Subcutaneous adipose tissue (tissue), 4 donors: ENCODE measurements around the gene MINK1. TPM values are rescaled to one million over a fixed set of nuclear protein-coding genes. Genes with fewer than 3 reads are reported as not detected.

Experiments used
- CTCF ChIP-seq: fragments of 450-650 bp; IDR thresholded peaks from one replicate; pipeline ENCODE4 v1.5.1; 2016; ENCODE audit warnings: low read depth, mild to moderate bottlenecking, control low read depth, antibody characterized with exemption, moderate library complexity
- total RNA-seq, 4 donors: library from RNA; depleted of rRNA; stranded (reverse); fragments of >200 nt; gene quantifications; one replicate each; pipeline ENCODE4 v1.1.0, GENCODE V29; 2016

The MINK1 gene
- total RNA-seq, 4 donors from 2014 or later: 12.9 to 61.0 (median 28.2) TPM

DNA sequence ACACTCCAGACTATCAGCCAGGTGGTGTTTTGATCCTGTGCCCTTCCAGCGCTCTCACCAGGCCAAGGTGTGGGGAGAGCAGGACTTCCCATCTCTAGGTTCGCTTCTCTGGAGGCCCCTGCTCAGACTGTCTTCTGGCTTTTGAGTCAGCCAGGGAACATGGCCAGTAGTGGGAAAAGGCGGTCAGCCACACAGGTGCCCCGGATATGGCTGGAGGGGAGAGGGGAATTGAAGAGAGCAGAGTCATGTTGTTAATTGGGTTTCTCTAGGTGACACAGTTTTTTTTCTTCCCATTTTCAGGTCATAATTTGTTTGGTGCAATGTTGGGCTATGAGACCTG is 1.5 kb downstream of the MINK1 start:
- no peak for TF ChIP-seq CTCF

DNA sequence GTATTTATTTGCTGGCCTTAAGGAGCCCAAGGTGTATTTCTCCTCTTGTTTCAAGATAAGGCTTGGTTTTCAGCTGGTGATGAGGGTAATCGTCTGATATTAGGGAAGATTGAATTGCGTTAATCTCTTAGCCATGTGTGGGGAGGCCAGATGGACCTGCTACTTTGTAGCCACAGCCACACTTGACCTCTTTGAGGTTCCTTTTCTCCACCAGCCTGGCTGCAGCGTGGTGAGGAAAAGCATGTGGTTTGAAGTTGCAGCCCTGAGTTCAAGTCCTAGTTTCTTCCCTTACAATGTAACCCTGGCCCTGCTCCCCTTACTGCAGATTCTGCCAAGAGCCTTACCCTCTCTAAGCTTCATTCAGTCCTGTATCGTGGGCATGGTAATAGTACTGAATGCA is 3.1 kb downstream of the MINK1 start:
- no peak for TF ChIP-seq CTCF

DNA sequence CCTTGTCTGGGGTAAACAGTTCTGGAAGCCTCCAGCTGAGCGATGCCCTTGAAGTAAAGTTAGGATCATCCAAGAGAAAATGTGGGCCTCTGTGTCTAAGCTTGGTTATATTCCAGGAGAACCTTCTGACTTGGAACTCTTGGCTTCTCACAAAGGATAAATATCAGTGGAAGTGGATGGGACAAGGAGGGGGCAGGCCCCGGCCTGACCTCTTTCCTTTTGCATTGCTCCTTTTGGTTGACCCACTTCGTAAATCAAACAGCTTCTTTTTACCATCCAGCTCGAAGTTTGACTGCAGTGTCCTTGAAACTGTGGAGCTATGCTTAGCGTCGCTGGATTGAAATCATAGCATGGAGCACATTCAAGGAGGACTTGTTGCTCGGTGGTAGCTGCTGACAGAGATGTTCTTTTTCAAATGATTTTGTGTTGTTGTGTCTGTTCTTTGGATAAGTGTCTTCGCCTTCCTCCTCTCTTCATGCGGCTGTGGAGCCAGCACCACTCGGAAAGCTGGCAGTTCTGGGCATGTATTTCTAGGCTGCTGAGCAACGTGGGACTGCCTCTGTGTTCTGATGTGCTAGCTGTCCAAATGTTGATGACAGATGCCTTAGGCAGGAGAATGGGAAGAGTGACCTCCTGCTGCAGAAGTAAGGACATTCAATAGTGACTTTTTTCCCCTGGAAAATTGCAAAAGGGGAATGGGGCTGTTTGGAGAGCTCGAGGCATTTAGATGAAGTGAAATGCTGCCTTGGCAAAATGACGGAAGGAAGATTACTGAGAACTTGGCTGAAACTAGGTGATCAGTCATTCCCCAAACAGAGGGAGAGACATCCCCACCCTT is 4.5 kb downstream of the MINK1 start:
- TF ChIP-seq CTCF: no peak

GRCh38 chr17:4838309-4838785 is 5.2 kb downstream of the MINK1 start:
- no peak for TF ChIP-seq CTCF

- TF ChIP-seq CTCF: no peak
Measured at GRCh38 chr17:4839221-4839620, 6.1 kb downstream of the MINK1 start.

- no peak for TF ChIP-seq CTCF
Measured at GRCh38 chr17:4839965-4840892, 7.1 kb downstream of the MINK1 start.

DNA sequence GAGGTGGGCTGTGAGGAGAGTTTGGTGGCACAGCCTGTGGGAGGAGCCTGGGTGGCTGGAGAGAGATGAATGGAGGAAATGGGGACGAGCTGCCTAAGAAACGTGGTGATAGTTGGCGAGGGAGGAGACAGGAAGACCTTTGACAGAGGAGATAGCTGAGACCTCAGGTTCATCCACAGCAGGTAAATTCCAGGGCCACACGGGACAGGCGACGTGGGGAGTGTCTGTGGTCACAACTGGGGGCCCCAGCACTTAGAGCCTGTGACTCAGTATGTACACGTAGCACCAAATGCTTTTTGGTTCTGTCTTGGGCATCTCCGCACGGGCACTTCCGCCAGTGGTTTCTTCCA is 7.7 kb downstream of the MINK1 start:
- no peak for TF ChIP-seq CTCF
